DMS53 treated with DMSO at 0.1 percent for 48 hours (cell line): Measurements from ENCODE around the gene TMC6.
"Not testable (repeated sequence)": the region's sequence is repeated elsewhere in the genome, so short reads cannot be mapped to it uniquely, and the experiment has no call there.

Source experiments
- DNase-seq: peaks from one replicate; lab custom pipeline; 2025; ENCODE audit not compliant: unreplicated experiment; lab: John Stamatoyannopoulos, UW

TMC6 gene

GRCh38 chr17:78128551-78129350, at the start of gene TMC6:
TSS of gene TMC6 (minus strand) at chr17:78128755. CDS start at chr17:78126832, 1,923 bp downstream.
- peak; percentile 65 for DNase-seq

- DNase-seq = no peak
Measured at GRCh38 chr17:78176548-78177025, 48.0 kb upstream of the TMC6 start.

DNA sequence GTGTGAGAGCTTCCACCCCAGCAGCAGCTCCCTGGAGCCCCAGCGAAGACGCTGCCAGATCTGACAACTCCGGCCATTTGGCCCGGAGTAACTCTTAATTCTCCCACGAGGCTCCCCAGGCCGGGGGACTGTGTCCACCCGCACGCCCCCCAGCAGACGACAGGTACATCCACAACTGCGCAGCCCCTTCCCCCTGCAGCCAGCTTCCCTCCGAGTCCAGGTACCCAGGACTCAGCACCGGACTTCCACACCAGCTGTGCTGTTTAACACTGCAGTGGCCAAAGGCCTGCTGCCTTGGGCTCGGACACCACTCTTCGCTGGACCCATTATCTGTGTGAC, 47.1 kb upstream of the TMC6 start:
- no peak for DNase-seq

DNA sequence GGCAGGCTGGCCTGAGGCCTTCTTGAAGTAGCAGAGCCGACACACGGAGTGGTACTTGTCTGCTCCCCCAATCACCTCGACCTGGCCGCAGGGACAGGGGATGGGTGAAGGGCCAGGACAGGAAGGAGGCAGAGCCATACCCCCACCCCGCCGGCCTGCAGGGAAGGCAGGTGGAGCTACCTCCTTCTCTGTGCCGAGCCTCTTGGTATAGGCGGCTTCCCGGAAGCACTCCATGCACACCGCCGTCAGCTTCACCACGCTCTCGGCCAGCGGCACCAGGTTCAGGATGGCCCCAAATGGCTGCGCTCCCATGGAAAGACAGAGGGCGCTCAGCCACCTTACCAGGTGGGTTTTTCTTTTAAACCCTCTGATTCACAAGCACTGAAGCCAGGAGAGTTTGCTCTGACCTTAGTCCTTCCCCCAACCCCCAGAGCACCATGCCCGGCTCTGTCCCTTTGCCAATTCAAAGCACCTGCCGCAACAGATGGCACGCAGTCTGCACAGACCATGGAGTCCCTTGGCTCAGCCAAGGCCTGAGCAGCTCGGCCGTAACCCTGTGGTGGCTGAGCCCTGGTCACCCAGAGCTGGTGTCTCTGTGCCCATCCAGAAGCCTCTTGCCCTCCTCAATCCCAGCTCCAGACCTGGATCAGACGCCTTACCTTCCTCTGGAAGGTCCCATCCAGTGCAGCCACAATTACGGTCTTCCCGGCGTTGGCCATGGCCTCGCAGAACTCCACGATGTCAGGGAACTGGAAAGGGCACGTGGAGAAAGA, 46.5 kb upstream of the TMC6 start:
- DNase-seq = peak; percentile 92

- DNase-seq = peak; percentile 93
Measured at GRCh38 chr17:78174346-78174869, 45.9 kb upstream of the TMC6 start.

DNA sequence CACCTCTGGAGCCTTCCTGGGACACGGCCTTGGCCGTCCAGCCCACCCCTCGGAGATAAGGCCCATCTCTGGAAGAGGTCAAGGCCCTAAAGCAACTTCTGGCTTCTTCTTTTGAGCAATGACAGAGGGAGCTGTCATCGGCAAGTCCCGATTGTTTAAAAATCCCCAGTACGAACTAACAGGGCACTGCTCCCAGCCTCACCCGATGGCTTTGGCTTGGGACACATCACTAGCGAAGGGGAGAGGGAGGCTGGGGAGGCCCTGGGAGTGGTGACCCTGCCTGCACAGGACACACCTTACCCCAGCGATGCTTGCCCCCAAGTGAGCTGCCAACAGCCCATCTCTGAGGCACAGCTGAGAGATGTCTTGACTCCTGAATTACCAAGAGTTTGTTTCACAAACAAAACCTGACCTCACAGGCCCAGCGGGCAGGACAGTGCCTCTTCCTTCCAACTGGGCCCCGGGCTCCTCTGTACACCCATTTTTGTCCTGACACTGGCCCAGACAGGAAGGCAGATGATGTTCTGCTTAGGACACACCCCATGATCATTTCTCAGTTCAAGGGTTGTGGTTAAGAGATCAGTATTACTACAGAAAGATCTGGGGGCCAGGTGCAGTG, 44.7 kb upstream of the TMC6 start:
- no peak for DNase-seq

DNA sequence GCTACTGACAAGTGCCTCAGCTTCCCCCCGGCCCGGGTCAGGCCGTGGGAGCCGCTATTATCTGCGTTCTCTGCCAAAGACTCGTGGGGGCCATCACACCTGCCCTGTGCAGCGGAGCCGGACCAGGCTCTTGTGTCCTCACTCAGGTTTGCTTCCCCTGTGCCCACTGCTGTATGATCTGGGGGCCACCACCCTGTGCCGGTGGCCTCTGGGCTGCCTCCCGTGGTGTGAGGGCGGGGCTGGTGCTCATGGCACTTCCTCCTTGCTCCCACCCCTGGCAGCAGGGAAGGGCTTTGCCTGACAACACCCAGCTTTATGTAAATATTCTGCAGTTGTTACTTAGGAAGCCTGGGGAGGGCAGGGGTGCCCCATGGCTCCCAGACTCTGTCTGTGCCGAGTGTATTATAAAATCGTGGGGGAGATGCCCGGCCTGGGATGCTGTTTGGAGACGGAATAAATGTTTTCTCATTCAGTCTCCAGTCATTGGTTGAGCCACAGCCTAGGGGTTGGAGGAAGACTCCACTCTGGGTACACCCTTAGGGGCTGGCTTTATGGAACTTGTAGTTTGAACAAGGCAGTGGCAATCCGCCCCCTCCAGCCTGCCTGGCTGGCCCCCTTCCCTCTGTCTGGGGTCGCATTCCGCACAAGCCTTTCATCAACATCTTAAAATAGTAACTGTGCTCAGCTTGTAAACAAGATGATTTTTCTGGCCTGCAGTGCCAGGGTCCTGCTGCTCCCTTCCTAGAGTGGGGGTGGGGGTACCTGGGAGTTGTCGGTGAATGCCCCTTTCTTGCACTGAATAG, 43.9 kb upstream of the TMC6 start:
- no peak for DNase-seq

DNA sequence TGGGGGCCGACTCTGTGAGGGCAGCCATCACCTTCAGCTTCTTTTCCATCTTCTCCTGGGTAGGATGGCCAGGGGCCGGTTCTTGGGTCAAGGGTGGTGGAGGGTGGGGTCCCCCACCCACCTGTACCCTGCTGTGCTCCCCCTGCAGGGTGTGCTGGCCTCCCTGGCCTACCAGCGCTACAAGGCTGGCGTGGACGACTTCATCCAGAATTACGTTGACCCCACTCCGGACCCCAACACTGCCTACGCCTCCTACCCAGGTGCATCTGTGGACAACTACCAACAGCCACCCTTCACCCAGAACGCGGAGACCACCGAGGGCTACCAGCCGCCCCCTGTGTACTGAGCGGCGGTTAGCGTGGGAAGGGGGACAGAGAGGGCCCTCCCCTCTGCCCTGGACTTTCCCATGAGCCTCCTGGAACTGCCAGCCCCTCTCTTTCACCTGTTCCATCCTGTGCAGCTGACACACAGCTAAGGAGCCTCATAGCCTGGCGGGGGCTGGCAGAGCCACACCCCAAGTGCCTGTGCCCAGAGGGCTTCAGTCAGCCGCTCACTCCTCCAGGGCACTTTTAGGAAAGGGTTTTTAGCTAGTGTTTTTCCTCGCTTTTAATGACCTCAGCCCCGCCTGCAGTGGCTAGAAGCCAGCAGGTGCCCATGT, 43.2 kb upstream of the TMC6 start:
- DNase-seq = not testable (repeated sequence)

DNA sequence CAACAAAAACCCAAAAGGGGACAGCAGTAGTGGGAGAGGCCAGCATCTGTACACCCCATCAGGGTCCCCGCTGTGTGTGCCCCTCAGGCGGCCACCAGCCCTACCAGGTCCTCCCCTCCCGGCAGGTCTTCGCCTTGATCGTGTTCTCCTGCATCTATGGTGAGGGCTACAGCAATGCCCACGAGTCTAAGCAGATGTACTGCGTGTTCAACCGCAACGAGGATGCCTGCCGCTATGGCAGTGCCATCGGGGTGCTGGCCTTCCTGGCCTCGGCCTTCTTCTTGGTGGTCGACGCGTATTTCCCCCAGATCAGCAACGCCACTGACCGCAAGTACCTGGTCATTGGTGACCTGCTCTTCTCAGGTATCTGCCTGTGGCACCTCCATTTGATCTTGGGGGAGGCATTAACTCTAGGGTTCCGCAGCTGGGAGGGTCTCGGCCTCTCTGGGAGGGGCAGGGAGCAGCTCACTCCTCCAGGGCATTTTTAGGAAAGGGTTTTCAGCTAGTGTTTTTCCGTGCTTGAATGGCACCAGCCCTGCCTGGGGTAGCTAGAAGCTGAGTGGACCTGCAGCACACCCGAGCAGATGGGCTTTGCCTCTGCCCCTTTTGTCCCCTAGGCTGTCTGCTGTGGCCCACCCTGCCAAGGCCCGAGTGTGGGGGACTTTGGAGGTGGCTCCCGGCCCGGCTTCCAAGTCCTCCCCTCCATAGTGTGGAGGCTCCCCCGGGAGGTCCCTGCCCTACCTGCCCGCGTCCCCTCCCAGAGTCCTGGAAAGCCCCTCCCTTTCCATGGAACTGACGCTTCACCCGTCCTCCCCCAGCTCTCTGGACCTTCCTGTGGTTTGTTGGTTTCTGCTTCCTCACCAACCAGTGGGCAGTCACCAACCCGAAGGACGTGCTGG, 42.4 kb upstream of the TMC6 start:
- DNase-seq = no peak

- DNase-seq = peak; percentile 31
Measured at GRCh38 chr17:78168903-78169793, 40.6 kb upstream of the TMC6 start.

DNA sequence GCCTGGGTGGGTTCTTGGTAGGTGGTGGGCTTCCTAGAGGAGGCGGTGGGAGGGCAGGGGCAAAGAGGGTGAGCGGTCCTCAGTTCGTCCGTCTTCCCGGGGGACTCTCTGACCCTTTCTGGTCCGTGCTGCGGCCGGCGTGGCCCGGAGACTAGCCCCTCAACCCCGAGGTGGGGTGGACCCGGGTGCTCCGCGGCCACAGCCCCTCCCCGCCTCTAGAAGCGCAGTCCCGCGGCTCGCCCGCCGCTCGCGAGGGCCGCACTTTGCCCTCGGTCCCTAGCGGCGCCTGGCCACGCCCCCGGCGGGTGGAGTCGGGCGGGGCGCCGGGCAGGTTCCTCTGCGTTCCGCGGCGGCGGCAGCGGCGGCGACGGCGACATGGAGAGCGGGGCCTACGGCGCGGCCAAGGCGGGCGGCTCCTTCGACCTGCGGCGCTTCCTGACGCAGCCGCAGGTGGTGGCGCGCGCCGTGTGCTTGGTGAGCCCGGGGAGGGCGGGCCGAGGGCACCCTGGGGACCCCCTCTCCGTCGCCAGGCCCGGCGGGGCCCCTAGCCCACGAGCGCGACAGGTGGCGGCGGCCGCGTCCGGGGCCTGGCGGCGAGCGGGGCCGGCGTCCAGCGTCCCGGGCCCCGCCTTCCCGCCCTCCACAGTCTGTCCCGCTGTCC, 39.8 kb upstream of the TMC6 start, which contains the start of gene SYNGR2:
SYNGR2 (plus strand) TSS at position 340 of the 661 bp plus-strand sequence; CDS start at position 376, 36 bp downstream.
- peak; percentile 66 for DNase-seq

DNA sequence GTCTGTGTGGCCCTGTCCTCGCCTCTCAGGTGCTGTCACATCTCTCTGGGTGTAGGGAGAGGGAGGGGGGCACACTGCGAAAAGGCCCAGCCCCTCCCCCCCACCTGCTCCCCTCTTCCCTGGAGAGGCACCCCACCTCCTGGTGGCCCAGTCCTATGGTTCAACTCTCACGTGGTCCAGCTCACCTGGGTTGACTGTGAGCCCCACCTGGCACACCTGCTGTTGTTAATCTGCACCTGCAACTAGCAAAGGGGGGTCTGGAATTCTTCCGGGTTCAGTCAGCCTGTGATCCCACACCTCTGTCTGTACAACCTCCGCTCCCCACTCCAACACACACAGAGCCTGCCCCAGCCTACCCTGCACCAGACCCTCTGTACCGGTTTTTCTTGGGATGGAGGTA, 37.9 kb upstream of the TMC6 start:
- DNase-seq = no peak

GRCh38 chr17:78164748-78165607, 36.4 kb upstream of the TMC6 start:
- no peak for DNase-seq

DNA sequence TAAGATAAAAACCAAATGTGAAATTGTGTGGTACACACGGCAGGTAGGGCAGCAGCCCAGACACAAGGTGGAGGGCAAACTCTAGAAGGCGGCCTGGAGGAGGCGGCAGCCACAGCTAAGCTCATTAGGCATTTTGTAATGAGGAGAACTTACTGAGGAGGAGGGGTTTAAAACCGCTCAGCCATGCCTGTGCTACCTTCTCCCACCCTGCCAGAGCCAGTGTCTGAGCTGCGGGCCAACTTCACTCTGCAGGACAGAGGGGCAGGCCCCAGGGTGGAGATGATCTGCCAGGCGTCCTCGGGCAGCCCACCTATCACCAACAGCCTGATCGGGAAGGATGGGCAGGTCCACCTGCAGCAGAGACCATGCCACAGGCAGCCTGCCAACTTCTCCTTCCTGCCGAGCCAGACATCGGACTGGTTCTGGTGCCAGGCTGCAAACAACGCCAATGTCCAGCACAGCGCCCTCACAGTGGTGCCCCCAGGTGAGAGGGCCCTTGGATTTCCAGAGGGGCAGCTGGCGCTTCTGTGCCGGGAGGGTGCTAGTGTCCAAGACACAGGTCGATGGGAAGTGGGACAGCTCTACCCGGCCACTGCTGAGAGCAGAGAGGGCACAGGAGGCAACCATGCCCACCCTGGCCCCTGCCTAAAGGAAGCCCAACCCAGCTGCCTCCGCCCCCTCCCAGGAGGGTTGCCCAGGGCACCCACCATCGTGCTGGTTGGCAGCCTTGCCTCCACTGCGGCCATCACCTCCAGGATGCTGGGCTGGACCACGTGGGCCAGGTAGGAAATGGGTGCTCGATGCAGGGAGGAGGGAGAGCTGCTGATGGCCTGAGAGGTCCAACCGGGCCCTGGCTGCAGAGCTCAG, 35.6 kb upstream of the TMC6 start:
- DNase-seq = no peak

DNA sequence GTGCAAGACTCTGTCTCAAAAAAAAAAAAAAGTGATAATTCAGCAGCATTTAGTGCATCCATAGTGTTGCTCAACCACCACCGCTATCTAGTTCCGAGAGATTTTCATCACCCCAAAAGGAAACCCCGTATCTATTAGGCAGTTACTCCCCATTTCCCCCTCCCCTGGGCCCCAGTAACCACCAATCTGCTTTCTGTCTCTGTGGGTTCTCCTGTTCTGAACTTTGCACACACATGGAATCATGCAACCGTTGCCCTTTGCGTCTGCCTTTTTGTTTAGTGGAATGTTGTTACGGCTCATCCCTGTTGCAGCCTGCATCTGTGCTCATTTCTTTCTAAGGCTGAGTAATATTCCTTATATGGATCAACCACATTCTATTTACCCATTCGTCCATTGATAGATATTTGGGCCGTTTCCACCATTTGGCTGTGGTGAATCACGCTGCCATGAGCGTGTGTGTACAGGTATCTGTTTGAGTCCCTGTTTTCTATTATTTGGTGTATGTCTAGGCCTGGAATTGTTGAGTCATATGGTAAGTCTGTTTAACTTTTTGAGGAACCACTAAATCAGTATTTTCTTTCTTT, 31.1 kb upstream of the TMC6 start:
- no peak for DNase-seq
